HUDEP-2 (cell line): ENCODE data around the gene PSKH1.

Experiments
- DNase-seq, 76 experiments: peaks; one replicate each; lab custom pipeline; 2025; ENCODE audit not compliant: unreplicated experiment in 76 of 76; lab: John Stamatoyannopoulos, UW

The PSKH1 gene

GRCh38 chr16:67953641-67954375, 60.8 kb downstream of the PSKH1 start:
- DNase-seq, result no peak

- DNase-seq, result no peak
Observed at GRCh38 chr16:67954421-67955196, 61.6 kb downstream of the PSKH1 start.

GRCh38 chr16:67957622-67958021, 64.6 kb downstream of the PSKH1 start:
- no peak for DNase-seq

- DNase-seq, result no peak
Observed at GRCh38 chr16:67959536-67960329, 66.7 kb downstream of the PSKH1 start.

GRCh38 chr16:67961551-67961957, 68.5 kb downstream of the PSKH1 start:
- no peak for DNase-seq

GRCh38 chr16:67962135-67962534, 69.1 kb downstream of the PSKH1 start:
- no peak for DNase-seq

- DNase-seq, result no peak
Observed at GRCh38 chr16:67963292-67963661, 70.2 kb downstream of the PSKH1 start.

- no peak for DNase-seq
Observed at GRCh38 chr16:67963662-67964321, 70.7 kb downstream of the PSKH1 start.

- no peak for DNase-seq
Observed at GRCh38 chr16:67964477-67965131, 71.5 kb downstream of the PSKH1 start.

GRCh38 chr16:67965668-67966548, 72.9 kb downstream of the PSKH1 start:
- DNase-seq, result no peak

- DNase-seq, result peak in 8 of 76 experiments; percentile 9 to 45 (median 18)
Observed at GRCh38 chr16:67966549-67967182, 73.6 kb downstream of the PSKH1 start.

- DNase-seq, result no peak
Observed at GRCh38 chr16:67967183-67967957, 74.3 kb downstream of the PSKH1 start.

- DNase-seq, result peak in 20 of 76 experiments; percentile 9 to 47 (median 26)
Observed at GRCh38 chr16:67967958-67968399, 74.9 kb downstream of the PSKH1 start.

- peak in 74 of 76 experiments; percentile 29 to 91 (median 82) for DNase-seq
Observed at GRCh38 chr16:67968400-67969253, 75.6 kb downstream of the PSKH1 start, which contains the start of gene SLC12A4. Gene SLC12A4 (minus strand): TSS chr16:67968637. CDS start chr16:67968553, 84 bp downstream.

- peak in 20 of 76 experiments; percentile 11 to 64 (median 31) for DNase-seq
Observed at GRCh38 chr16:67969254-67970039, 76.4 kb downstream of the PSKH1 start.

GRCh38 chr16:67971111-67971510, 78.1 kb downstream of the PSKH1 start:
- DNase-seq, result peak in 3 of 76 experiments; percentile 7 to 22 (median 18)
